GM23248 (cell line): ENCODE data around the gene MED12. TPM values are rescaled to one million over a fixed set of nuclear protein-coding genes. Genes with fewer than 3 reads are reported as not detected.

ENCODE experiments used
- DNase-seq: peaks from one replicate; pipeline ENCODE4 v3.0.0-alpha.2; 2015
- H2AFZ ChIP-seq: fragments of 200-600 bp; sonication (generic); 2 replicates; pipeline ENCODE4 v1.6.1; 2016; ENCODE audit warnings: antibody characterized with exemption
- H3F3A ChIP-seq: fragments of 200-600 bp; sonication (generic); 2 replicates; pipeline ENCODE4 v1.6.1; 2016; ENCODE audit warnings: mild to moderate bottlenecking, antibody characterized with exemption, mixed run types; ENCODE audit not compliant: insufficient read depth
- H3K27ac ChIP-seq: fragments of 200-600 bp; sonication (generic); 2 replicates; pipeline ENCODE4 v1.5.1; 2016; ENCODE audit warnings: mild to moderate bottlenecking
- H3K27me3 ChIP-seq: fragments of 200-600 bp; sonication (generic); replicated peaks from 2 replicates; pipeline ENCODE4 v1.6.1; 2016; ENCODE audit warnings: mild to moderate bottlenecking; ENCODE audit not compliant: insufficient read depth
- H3K36me3 ChIP-seq: fragments of 200-600 bp; sonication (generic); 2 replicates; pipeline ENCODE4 v1.6.1; 2016; ENCODE audit warnings: low read depth, mild to moderate bottlenecking
- H3K4me1 ChIP-seq: fragments of 200-600 bp; sonication (generic); 2 replicates; pipeline ENCODE4 v1.6.1; 2016; ENCODE audit warnings: mild to moderate bottlenecking; ENCODE audit not compliant: insufficient read depth
- H3K4me2 ChIP-seq: fragments of 200-600 bp; sonication (generic); one replicate; pipeline ENCODE4 v1.6.1; 2016; ENCODE audit warnings: mild to moderate bottlenecking; ENCODE audit not compliant: unreplicated experiment
- H3K4me3 ChIP-seq: fragments of 200-600 bp; sonication (generic); 2 replicates; pipeline ENCODE4 v1.5.1; 2016; ENCODE audit warnings: mild to moderate bottlenecking
- H3K79me2 ChIP-seq: fragments of 200-600 bp; sonication (generic); 2 replicates; pipeline ENCODE4 v1.6.1; 2016; ENCODE audit warnings: mild to moderate bottlenecking; ENCODE audit not compliant: insufficient read depth
- H3K9ac ChIP-seq: fragments of 200-600 bp; sonication (generic); 2 replicates; pipeline ENCODE4 v1.6.1; 2016; ENCODE audit warnings: mild to moderate bottlenecking
- H3K9me2 ChIP-seq: fragments of 200-600 bp; sonication (generic); 2 replicates; pipeline ENCODE4 v1.6.1; 2016; ENCODE audit warnings: mixed run types, mild to moderate bottlenecking, moderate library complexity; ENCODE audit not compliant: insufficient read depth
- H3K9me3 ChIP-seq: fragments of 200-600 bp; sonication (generic); one replicate; pipeline ENCODE4 v1.6.1; 2017; ENCODE audit warnings: low read depth
- H4K20me1 ChIP-seq: fragments of 200-600 bp; sonication (generic); 2 replicates; pipeline ENCODE4 v1.6.0; 2016; ENCODE audit not compliant: insufficient read depth
- EZH2 ChIP-seq: fragments of 200-600 bp; sonication (generic); IDR thresholded peaks from 2 replicates; pipeline ENCODE4 v1.6.1; 2018; ENCODE audit warnings: antibody characterized with exemption, mild to moderate bottlenecking; ENCODE audit not compliant: insufficient read depth, poor library complexity, severe bottlenecking
- EZH2phosphoT487 ChIP-seq: fragments of 200-600 bp; sonication (generic); IDR thresholded peaks from 2 replicates; pipeline ENCODE4 v1.6.1; 2018; ENCODE audit warnings: antibody characterized with exemption, moderate library complexity, mild to moderate bottlenecking, low read depth; ENCODE audit not compliant: insufficient read depth
- WGBS, 2 experiments: methylation state at CpG; one replicate each; pipeline ENCODE4 v1.1.6; 2015 to 2017; ENCODE audit warnings: low lambda C conversion rate in 2 of 2, low coverage in 1 of 2; ENCODE audit errors: missing lambda C conversion rate in 2 of 2; 5-methylcytosine and 5-hydroxymethylcytosine counted together
- in situ Hi-C: fragments of 300-500 bp; cut with MboI; formaldehyde crosslinking; loops from 2 replicates; pipeline ENCODE4 v1.15.0; 2020
- polyA plus RNA-seq: library from polyadenylated mRNA; unstranded; fragments of >200 nt; fragmentation: Nextera tagmentation; extraction: Ambion mirVana; gene quantifications from 2 replicates; pipeline ENCODE4 v1.2.1, GENCODE V29; 2016
- total RNA-seq: library from RNA; depleted of rRNA; stranded (reverse); fragments of >200 nt; shearing (Covaris generic); gene quantifications from 2 replicates; pipeline ENCODE4 v1.2.3, GENCODE V29; 2014

MED12 gene
- total and polyA plus RNA-seq, 2 experiments from 2014 or later = 10.0 to 14.9 TPM

- H3K79me2 ChIP-seq = no peaks in the 10 kb centered on the region
- H2AFZ ChIP-seq = peak overlapping the region; percentile 94
- TF ChIP-seq EZH2phosphoT487 (no peak), EZH2 (no peak)
- H3K9ac ChIP-seq = peak overlapping the region; percentile 93
- H3K4me1 ChIP-seq = peaks cover 19% of the 10 kb centered on the region
- H3K9me3 ChIP-seq = no peaks in the 10 kb centered on the region
- no peaks in the 10 kb centered on the region for H3K36me3 ChIP-seq
- H3K9me2 ChIP-seq = no peaks in the 10 kb centered on the region
- H3K27me3 ChIP-seq = no peaks in the 10 kb centered on the region
- H3F3A ChIP-seq = peaks cover 5% of the 10 kb centered on the region; the same call in 1 of the 2 replicates
- no peaks in the 10 kb centered on the region for H4K20me1 ChIP-seq
- H3K4me3 ChIP-seq = peak overlapping the region; percentile 86
- in situ Hi-C loops = loop anchor here (25.0 kb wide), 1 partner anchor 420 kb away; no protein-coding TSS in a partner anchor
- DNase-seq = peak; percentile 95
- peak overlapping the region; percentile 96 for H3K4me2 ChIP-seq
- peak overlapping the region; percentile 77 for H3K27ac ChIP-seq
- 0 to 2% methylated on average over 23 to 41 of the region's 42 CpGs for WGBS, 2 experiments
Observed at GRCh38 chrX:71181910-71182799, 63.8 kb downstream of the MED12 start.

GRCh38 chrX:71182871-71183270, 64.5 kb downstream of the MED12 start:
- no peaks in the 10 kb centered on the region for H3K79me2 ChIP-seq
- H3K9me3 ChIP-seq = no peaks in the 10 kb centered on the region
- H3K4me2 ChIP-seq = peak overlapping the region; percentile 96
- peak overlapping the region; percentile 94 for H2AFZ ChIP-seq
- TF ChIP-seq EZH2phosphoT487 = no peak
- TF ChIP-seq EZH2 = no peak
- peak overlapping the region; percentile 86 for H3K4me3 ChIP-seq
- peak overlapping the region; percentile 93; the same call in 1 of the 2 replicates for H3K9ac ChIP-seq
- in situ Hi-C loops = loop anchor here (25.0 kb wide), 1 partner anchor 421 kb away; no protein-coding TSS in a partner anchor
- no peak overlapping the region for H3K27ac ChIP-seq
- no peaks in the 10 kb centered on the region for H3K9me2 ChIP-seq
- H4K20me1 ChIP-seq = no peaks in the 10 kb centered on the region
- WGBS, 2 experiments = 3 to 20% methylated on average over 1 to 2 of the region's 2 CpGs
- DNase-seq = no peak
- peaks cover 12% of the 10 kb centered on the region for H3K4me1 ChIP-seq
- no peaks in the 10 kb centered on the region for H3K36me3 ChIP-seq
- no peaks in the 10 kb centered on the region for H3K27me3 ChIP-seq
- H3F3A ChIP-seq = peaks cover 5% of the 10 kb centered on the region; the same call in 1 of the 2 replicates

GRCh38 chrX:71183341-71183740, 64.9 kb downstream of the MED12 start:
- H3K4me3 ChIP-seq = no peak overlapping the region
- 62 to 72% methylated on average over 6 of the region's 6 CpGs for WGBS, 2 experiments
- in situ Hi-C loops = loop anchor here (25.0 kb wide), 1 partner anchor 421 kb away; no protein-coding TSS in a partner anchor
- H3K4me1 ChIP-seq = peaks cover 8% of the 10 kb centered on the region
- H3K9me2 ChIP-seq = no peaks in the 10 kb centered on the region
- no peaks in the 10 kb centered on the region for H3K79me2 ChIP-seq
- no peak for TF ChIP-seq EZH2phosphoT487
- no peak for TF ChIP-seq EZH2
- H3F3A ChIP-seq = peaks cover under 1% of the 10 kb centered on the region; the same call in 1 of the 2 replicates
- DNase-seq = no peak
- no peaks in the 10 kb centered on the region for H3K36me3 ChIP-seq
- H3K9me3 ChIP-seq = no peaks in the 10 kb centered on the region
- no peak overlapping the region for H2AFZ ChIP-seq
- H3K27me3 ChIP-seq = no peaks in the 10 kb centered on the region
- no peaks in the 10 kb centered on the region for H4K20me1 ChIP-seq
- H3K9ac ChIP-seq = no peak overlapping the region
- no peak overlapping the region for H3K27ac ChIP-seq
- H3K4me2 ChIP-seq = no peak overlapping the region

- Histone ChIP-seq H3K4me1 (peaks cover 3% of the 10 kb centered on the region; the same call in 1 of the 2 replicates), H3K27me3 (no peaks in the 10 kb centered on the region)
Observed at GRCh38 chrX:71184092-71184491, 65.7 kb downstream of the MED12 start.

More at GRCh38 chrX:71184092-71184491, 65.7 kb downstream of the MED12 start:
- in situ Hi-C loops = loop anchor here (25.0 kb wide), 1 partner anchor 422 kb away; no protein-coding TSS in a partner anchor
- no peaks in the 10 kb centered on the region for H3K9me3 ChIP-seq
- H2AFZ ChIP-seq = no peak overlapping the region
- TF ChIP-seq EZH2phosphoT487 (no peak), EZH2 (no peak)
- H3K4me3 ChIP-seq = no peak overlapping the region
- no peak for DNase-seq
- no peaks in the 10 kb centered on the region for H3K9me2 ChIP-seq
- WGBS, 2 experiments = 45 to 47% methylated on average over 5 of the region's 5 CpGs
- H3K36me3 ChIP-seq = no peaks in the 10 kb centered on the region
- no peak overlapping the region for H3K27ac ChIP-seq
- no peak overlapping the region for H3K4me2 ChIP-seq
- H4K20me1 ChIP-seq = no peaks in the 10 kb centered on the region
- H3F3A ChIP-seq = no peaks in the 10 kb centered on the region; the same call in 1 of the 2 replicates
- no peaks in the 10 kb centered on the region for H3K79me2 ChIP-seq
- H3K9ac ChIP-seq = no peak overlapping the region
